Ovary (tissue), 9 donors: ENCODE results near the gene RAB15. TPM values are rescaled to one million over a fixed set of nuclear protein-coding genes. Genes with fewer than 3 reads are reported as not detected.

Source experiments
- DNase-seq, 5 donors: peaks; one replicate each; pipeline ENCODE4 v3.0.0-alpha.2; 2019 to 2020
- H3K27ac ChIP-seq, 2 donors: fragments of 200-600 bp; one replicate each; pipeline versions ENCODE4 v1.5.1 to v1.8.0; 2019 to 2022
- H3K27me3 ChIP-seq: fragments of 200-600 bp; one replicate; pipeline ENCODE4 v1.8.0; 2022
- H3K36me3 ChIP-seq: fragments of 200-600 bp; sonication (generic); one replicate; pipeline ENCODE4 v1.5.1; 2019
- H3K4me1 ChIP-seq: one replicate; pipeline ENCODE4 v1.8.1; 2013; ENCODE audit warnings: mild to moderate bottlenecking, moderate library complexity; ENCODE audit not compliant: insufficient read depth
- H3K4me3 ChIP-seq: fragments of 200-600 bp; sonication (generic); one replicate; pipeline ENCODE4 v1.5.1; 2017
- H3K9me3 ChIP-seq, 2 donors: fragments of 200-600 bp in 1 of 2; sonication (generic) in 1 of 2; one replicate each; pipeline versions ENCODE4 v1.5.1 to v1.8.1; 2013 to 2019; ENCODE audit warnings: mild to moderate bottlenecking in 1 of 2, moderate library complexity in 1 of 2
- CTCF ChIP-seq, 3 donors: fragments of 450-650 bp in 2 of 3; fragments of 200-600 bp in 1 of 3; IDR thresholded peaks; one replicate each; pipeline versions ENCODE4 v1.5.1 to v1.8.0; 2016 to 2022; ENCODE audit warnings: antibody characterized with exemption in 3 of 3, mild to moderate bottlenecking in 1 of 3
- EP300 ChIP-seq: sonication (generic); formaldehyde crosslinking; IDR thresholded peaks from one replicate; pipeline ENCODE4 v1.6.1; 2017; ENCODE audit warnings: antibody characterized with exemption
- POLR2A ChIP-seq: fragments of 450-650 bp; IDR thresholded peaks from one replicate; pipeline ENCODE4 v1.6.1; 2017; ENCODE audit warnings: antibody characterized with exemption, mild to moderate bottlenecking, moderate library complexity
- WGBS, 3 donors: extraction: QIAGEN DNeasy Blood & Tissue Kit in 1 of 3; methylation state at CpG; one replicate each; pipeline versions ENCODE4 v1.1.5 to v1.1.7; 2013 to 2017; 5-methylcytosine and 5-hydroxymethylcytosine counted together
- intact Hi-C, 4 donors: fragments of 100-400 bp; cut with DNase I; formaldehyde crosslinking; loops; one replicate each; pipeline versions ENCODE4 v1.11.0 to v1.15.1; 2022 to 2023
- polyA plus RNA-seq, 2 donors: library from polyadenylated mRNA; stranded (reverse); fragments of 200-250 nt in 1 of 2; fragments of 350-450 nt in 1 of 2; fragmentation: Illumina TruSeq in 1 of 2; extraction: RNeasy Lipid Tissue Mini Kit (QIAGEN cat#74804) in 1 of 2; gene quantifications; one replicate each; pipeline ENCODE4 v1.2.3, GENCODE V29; 2013 to 2014
- total RNA-seq, 7 donors: library from RNA; depleted of rRNA in 2 of 7; stranded (reverse); fragments of >200 nt in 2 of 7; fragmentation: NEBNext Ultra II Directional in 3 of 7; extraction: Animal tissue kit (Norgen Biotek cat#: 25700) in 3 of 7; gene quantifications; one replicate each; pipeline versions ENCODE4 v1.1.0 to v1.2.4, GENCODE V29; 2016 to 2023
- donor health status: DM: no; HTN: no; CAD: no; lungs with moderate emphysema.
- donor health status: DM: no; HTN: no; CAD: no.
- donor health status: Bipolar disorder and iron deficiency.
- donor health status: DM: yes; HTN: yes; CAD: no.
- donor health status: DM: no; HTN: no; CAD: no.
- donor health status: DM: yes; HTN: yes; CAD: no.

Gene RAB15
- total and polyA plus RNA-seq, 9 donors: 0.83 to 5.7 (median 2.5) TPM

GRCh38 chr14:65000898-65001591 lies 28.9 kb upstream of the RAB15 start:
- H3K9me3 ChIP-seq: no peaks in the 10 kb centered on the region
- H3K27me3 ChIP-seq: no peaks in the 10 kb centered on the region
- no peak overlapping the region for H3K27ac ChIP-seq
- no peak for DNase-seq
- TF ChIP-seq POLR2A: no peak
- no peaks in the 10 kb centered on the region for H3K4me1 ChIP-seq
- no peaks in the 10 kb centered on the region for H3K36me3 ChIP-seq
- H3K4me3 ChIP-seq: no peak overlapping the region
- 56 to 60% (median 57%) methylated on average over 6 of the region's 6 CpGs for WGBS, 3 donors
- intact Hi-C loops: no loop called here

DNA sequence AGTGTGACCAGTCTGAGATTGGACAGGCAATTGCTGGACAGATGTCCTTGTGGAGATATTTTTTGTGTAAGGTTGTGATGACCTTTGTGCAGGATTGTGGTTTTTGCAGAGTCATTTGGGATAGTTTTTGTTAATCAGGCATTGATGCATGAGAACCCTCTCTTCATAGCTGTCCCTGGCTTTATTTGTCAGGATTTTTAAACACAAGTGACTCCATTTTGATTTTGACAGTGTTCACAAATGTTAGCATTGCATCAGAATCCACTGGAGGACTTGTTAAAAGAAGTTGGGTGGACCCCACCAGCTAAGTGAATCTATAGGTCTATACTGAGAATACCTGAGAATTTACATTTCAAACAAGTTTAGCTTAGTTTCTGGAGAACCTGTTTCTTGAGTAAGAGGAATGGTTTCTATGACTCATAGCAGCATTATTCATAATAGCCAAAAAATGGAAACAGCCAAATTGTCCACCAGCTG lies 26.4 kb upstream of the RAB15 start:
- H3K36me3 ChIP-seq: no peaks in the 10 kb centered on the region
- no peaks in the 10 kb centered on the region for H3K27me3 ChIP-seq
- no peak overlapping the region for H3K4me3 ChIP-seq
- no peaks in the 10 kb centered on the region for H3K9me3 ChIP-seq
- no peaks in the 10 kb centered on the region for H3K4me1 ChIP-seq
- intact Hi-C loops: no loop called here
- no peak for DNase-seq
- no peak overlapping the region for H3K27ac ChIP-seq
- TF ChIP-seq EP300: no peak
- TF ChIP-seq POLR2A: no peak
- TF ChIP-seq CTCF (IDR thresholded peaks at IDR 0.05): no peak

DNA sequence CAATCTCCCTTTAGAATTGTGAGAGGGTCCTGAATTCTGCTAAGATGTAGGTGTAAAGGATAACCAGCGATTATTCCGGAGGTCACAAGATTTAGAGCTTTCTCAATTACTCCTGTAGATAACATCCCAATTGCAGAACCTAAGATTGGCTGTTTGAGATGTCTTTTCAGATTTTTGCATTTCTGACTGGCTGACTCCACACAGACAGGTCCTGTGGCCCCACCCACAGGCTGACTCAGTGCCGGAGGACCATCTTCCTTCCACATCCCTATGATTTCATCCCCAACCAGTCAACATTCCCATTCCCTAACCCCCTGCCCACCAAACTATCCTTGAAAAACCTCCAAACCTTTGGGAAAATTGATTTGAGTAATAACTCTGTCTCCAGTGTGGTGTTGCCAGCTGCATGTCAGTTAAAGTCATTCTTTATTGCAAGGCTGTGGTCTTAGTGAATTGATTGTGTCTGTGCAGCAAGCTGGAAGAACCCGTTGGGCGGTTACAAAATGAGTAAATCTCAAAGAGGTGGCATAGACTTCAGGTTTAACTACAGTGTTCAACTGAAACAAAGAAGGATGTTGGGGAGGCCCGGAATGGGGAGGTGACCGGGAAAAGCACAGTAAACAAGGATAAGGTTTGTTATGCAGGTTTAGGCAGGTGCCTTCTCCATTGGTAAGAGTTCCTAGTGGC lies 25.1 kb upstream of the RAB15 start:
- intact Hi-C loops: no loop called here
- H3K9me3 ChIP-seq: no peaks in the 10 kb centered on the region
- no peaks in the 10 kb centered on the region for H3K27me3 ChIP-seq
- WGBS, 3 donors: 94 to 97% (median 95%) methylated on average over 7 of the region's 7 CpGs
- peaks cover 1% of the 10 kb centered on the region for H3K4me1 ChIP-seq
- no peak for DNase-seq
- no peaks in the 10 kb centered on the region for H3K36me3 ChIP-seq
- TF ChIP-seq EP300 (no peak), POLR2A (no peak), CTCF (IDR thresholded peaks at IDR 0.05) (no peak)
- H3K27ac ChIP-seq: no peak overlapping the region
- no peak overlapping the region for H3K4me3 ChIP-seq

DNA sequence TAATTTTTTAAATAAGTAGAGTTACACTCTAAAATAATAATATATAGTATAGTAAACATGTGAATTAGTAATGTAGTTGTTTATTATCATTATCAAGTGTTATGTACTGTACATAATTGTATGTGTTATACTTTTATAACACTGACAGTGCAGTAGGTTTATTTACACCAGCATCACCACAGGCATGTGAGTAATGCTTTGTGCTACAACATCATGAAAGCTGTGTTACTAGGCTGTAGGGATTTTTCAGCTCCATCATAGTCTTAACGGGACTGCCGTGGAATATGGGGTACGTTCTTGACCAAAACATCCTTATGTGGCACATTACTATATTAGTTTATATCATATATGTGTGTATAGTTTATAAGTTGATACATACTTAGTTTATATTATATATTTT lies 23.2 kb upstream of the RAB15 start:
- H3K4me3 ChIP-seq: no peak overlapping the region
- no peaks in the 10 kb centered on the region for H3K27me3 ChIP-seq
- DNase-seq: no peak
- H3K4me1 ChIP-seq: peaks cover 1% of the 10 kb centered on the region
- intact Hi-C loops: no loop called here
- WGBS, 3 donors: 90 to 92% (median 91%) methylated on average over 3 of the region's 3 CpGs
- no peak overlapping the region for H3K27ac ChIP-seq
- no peak for TF ChIP-seq EP300
- no peak for TF ChIP-seq CTCF (IDR thresholded peaks at IDR 0.05)
- no peak for TF ChIP-seq POLR2A
- no peaks in the 10 kb centered on the region for H3K9me3 ChIP-seq
- no peaks in the 10 kb centered on the region for H3K36me3 ChIP-seq

DNA sequence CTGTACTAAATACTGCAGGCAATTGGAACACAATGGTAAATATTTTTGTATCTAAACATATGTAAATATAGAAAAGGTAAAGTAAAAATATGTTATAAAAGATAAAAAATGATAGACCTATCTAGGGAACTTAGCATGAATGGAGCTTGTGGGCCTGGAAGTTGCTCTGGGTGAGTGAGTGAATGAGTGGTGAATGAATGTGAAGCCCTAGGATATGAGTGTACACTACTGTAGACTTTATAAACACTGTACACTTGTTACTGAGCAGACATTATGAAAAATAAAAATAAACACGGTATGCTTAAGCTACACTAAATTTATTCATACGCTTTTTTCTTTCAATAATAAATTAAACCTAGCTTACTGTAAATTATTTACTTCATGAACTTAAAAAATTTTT lies 22.4 kb upstream of the RAB15 start:
- intact Hi-C loops: no loop called here
- H3K4me3 ChIP-seq: no peak overlapping the region
- H3K36me3 ChIP-seq: no peaks in the 10 kb centered on the region
- WGBS, 3 donors: 89 to 94% (median 92%) methylated on average over 2 of the region's 2 CpGs
- no peak for TF ChIP-seq EP300
- TF ChIP-seq POLR2A: no peak
- TF ChIP-seq CTCF (IDR thresholded peaks at IDR 0.05): no peak
- no peak for DNase-seq
- peaks cover 1% of the 10 kb centered on the region for H3K4me1 ChIP-seq
- H3K27me3 ChIP-seq: no peaks in the 10 kb centered on the region
- H3K27ac ChIP-seq: no peak overlapping the region
- no peaks in the 10 kb centered on the region for H3K9me3 ChIP-seq
